ENCODE measurements around the gene TRIM14. TPM values are rescaled to one million over a fixed set of nuclear protein-coding genes. Genes with fewer than 3 reads are reported as not detected.
"Not testable (repeated sequence)": the region's sequence is repeated elsewhere in the genome, so short reads cannot be mapped to it uniquely, and the experiment has no call there.

The TRIM14 gene
- total and polyA plus RNA-seq, 2 donors (not counting 1 experiment from before 2014, with no cell fraction given): 22.5 to 23.9 TPM

GRCh38 chr9:98080326-98080725 lies 38.7 kb downstream of the TRIM14 start:
- no peak for TF ChIP-seq EZH2 (IDR thresholded peaks at IDR 0.05; ENCODE audit: borderline replicate concordance, insufficient read depth, low read depth, low read length, poor library complexity, severe bottlenecking)
- TF ChIP-seq CTCF (IDR thresholded peaks at IDR 0.05): no peak
- intact Hi-C loops (cut with micrococcal nuclease): no loop called here
- Mint-ChIP-seq H3K9me3 (ENCODE audit: insufficient read depth) (no peaks in the 10 kb centered on the region), H3K4me1 (peaks cover 2% of the 10 kb centered on the region), H3K27ac (no peak overlapping the region), H3K27me3 (no peaks in the 10 kb centered on the region), H3K4me3 (no peak overlapping the region)
- H3K4me2 ChIP-seq (replicated peaks; ENCODE audit: low read depth, low read length, poor library complexity, severe bottlenecking): no peak overlapping the region
- POLR2A ChIA-PET: no interaction called here
- CTCF ChIA-PET: interaction anchor here (1.0 to 1.6 kb wide), 2 partner anchors 29 to 125 kb away, joined by 3 read pairs; no protein-coding TSS in a partner anchor
- DNase-seq (no peak), ATAC-seq (ENCODE audit: low read depth) (no peak)
- no peaks in the 10 kb centered on the region for H3K79me2 ChIP-seq (ENCODE audit: control insufficient read depth, insufficient read depth, low read length)
- H4K20me1 ChIP-seq (ENCODE audit: control insufficient read depth, insufficient read depth, low read length, poor library complexity, severe bottlenecking): no peaks in the 10 kb centered on the region
- H2AFZ ChIP-seq (ENCODE audit: insufficient read depth, low read depth, low read length, poor library complexity, severe bottlenecking): no peak overlapping the region
- H3K27me3 ChIP-seq (replicated peaks in 1 of 4; ENCODE audit: control extremely low read depth in 1 of 4, control insufficient read depth in 3 of 4, insufficient read depth in 4 of 4, low read length in 3 of 4): no peaks in the 10 kb centered on the region
- no peak overlapping the region for H3K9ac ChIP-seq (ENCODE audit: low read length)
- no peak overlapping the region for H3K4me3 ChIP-seq (ENCODE audit: control extremely low read depth in 1 of 5, extremely low read depth in 1 of 5, insufficient read depth in 1 of 5, low read depth in 2 of 5, low read length in 4 of 5)
- H3K4me1 ChIP-seq (ENCODE audit: control insufficient read depth in 2 of 2, insufficient read depth in 2 of 2, low read length in 2 of 2): no peaks in the 10 kb centered on the region
- no peaks in the 10 kb centered on the region for H3K9me3 ChIP-seq (ENCODE audit: control extremely low read depth in 1 of 3, control insufficient read depth in 2 of 3, insufficient read depth in 1 of 3, low read length in 2 of 3)
- H3K27ac ChIP-seq (ENCODE audit: low read length in 2 of 2): no peak overlapping the region
- WGBS (ENCODE audit: insufficient coverage): no CpG with 5 or more reads among the region's 1 CpG
- peaks cover 13 to 19% of the 10 kb centered on the region in 2 experiments for H3K36me3 ChIP-seq (replicated peaks in 1 of 2; ENCODE audit: control extremely low read depth in 1 of 2, control insufficient read depth in 1 of 2, extremely low read depth in 1 of 2, insufficient read depth in 2 of 2, low read length in 1 of 2)

GRCh38 chr9:98078895-98079294 lies 40.1 kb downstream of the TRIM14 start:
- Histone ChIP-seq H3K27ac (ENCODE audit: low read length in 2 of 2) (no peak overlapping the region), H3K79me2 (ENCODE audit: control insufficient read depth, insufficient read depth, low read length) (peaks cover 3% of the 10 kb centered on the region), H3K9me3 (ENCODE audit: control extremely low read depth in 1 of 3, control insufficient read depth in 2 of 3, insufficient read depth in 1 of 3, low read length in 2 of 3) (no peaks in the 10 kb centered on the region), H4K20me1 (ENCODE audit: control insufficient read depth, insufficient read depth, low read length, poor library complexity, severe bottlenecking) (peaks cover 5% of the 10 kb centered on the region), H3K4me1 (ENCODE audit: control insufficient read depth in 2 of 2, insufficient read depth in 2 of 2, low read length in 2 of 2) (peaks cover 3 to 12% of the 10 kb centered on the region in 2 donors), H3K4me3 (ENCODE audit: control extremely low read depth in 1 of 5, extremely low read depth in 1 of 5, insufficient read depth in 1 of 5, low read depth in 2 of 5, low read length in 4 of 5) (no peak overlapping the region), H2AFZ (ENCODE audit: insufficient read depth, low read depth, low read length, poor library complexity, severe bottlenecking) (no peak overlapping the region), H3K9ac (ENCODE audit: low read length) (no peak overlapping the region), H3K36me3 (replicated peaks in 1 of 2; ENCODE audit: control extremely low read depth in 1 of 2, control insufficient read depth in 1 of 2, extremely low read depth in 1 of 2, insufficient read depth in 2 of 2, low read length in 1 of 2) (peaks cover 13 to 19% of the 10 kb centered on the region in 2 experiments), H3K27me3 (replicated peaks in 1 of 4; ENCODE audit: control extremely low read depth in 1 of 4, control insufficient read depth in 3 of 4, insufficient read depth in 4 of 4, low read length in 3 of 4) (no peaks in the 10 kb centered on the region), H3K4me2 (replicated peaks; ENCODE audit: low read depth, low read length, poor library complexity, severe bottlenecking) (no peak overlapping the region)
- ChIA-PET POLR2A (interaction anchor here (0.6 kb wide), 1 partner anchor 41 kb away, joined by 4 read pairs; no protein-coding TSS in a partner anchor), CTCF (interaction anchor here (0.6 to 1.4 kb wide), 5 partner anchors 27 to 126 kb away, joined by 3 to 4 read pairs (median 3); no protein-coding TSS in a partner anchor)
- WGBS (ENCODE audit: insufficient coverage): 92% methylated on average over 2 of the region's 5 CpGs
- TF ChIP-seq CTCF (IDR thresholded peaks at IDR 0.05): no peak
- TF ChIP-seq EZH2 (IDR thresholded peaks at IDR 0.05; ENCODE audit: borderline replicate concordance, insufficient read depth, low read depth, low read length, poor library complexity, severe bottlenecking): no peak
- Mint-ChIP-seq H3K9me3 (ENCODE audit: insufficient read depth) (no peaks in the 10 kb centered on the region), H3K4me3 (no peak overlapping the region), H3K4me1 (peaks cover 11% of the 10 kb centered on the region), H3K27ac (no peak overlapping the region), H3K27me3 (no peaks in the 10 kb centered on the region)
- no peak for DNase-seq
- intact Hi-C loops (cut with micrococcal nuclease): no loop called here
- no peak for ATAC-seq (ENCODE audit: low read depth)

- peaks cover 11% of the 10 kb centered on the region for H3K4me1 Mint-ChIP-seq
Measured at GRCh38 chr9:98076514-98076890, 42.5 kb downstream of the TRIM14 start.

More at GRCh38 chr9:98076514-98076890, 42.5 kb downstream of the TRIM14 start:
- H3K9me3 Mint-ChIP-seq (ENCODE audit: insufficient read depth); DNase-seq; H4K20me1 ChIP-seq (ENCODE audit: control insufficient read depth, insufficient read depth, low read length, poor library complexity, severe bottlenecking); H3K9ac ChIP-seq (ENCODE audit: low read length); ATAC-seq (ENCODE audit: low read depth); H2AFZ ChIP-seq (ENCODE audit: insufficient read depth, low read depth, low read length, poor library complexity, severe bottlenecking); H3K27me3 Mint-ChIP-seq; intact Hi-C loops (cut with micrococcal nuclease); H3K4me3 ChIP-seq (ENCODE audit: control extremely low read depth in 1 of 5, extremely low read depth in 1 of 5, insufficient read depth in 1 of 5, low read depth in 2 of 5, low read length in 4 of 5); H3K4me2 ChIP-seq (replicated peaks; ENCODE audit: low read depth, low read length, poor library complexity, severe bottlenecking); H3K4me3 Mint-ChIP-seq; H3K9me3 ChIP-seq (ENCODE audit: control extremely low read depth in 1 of 3, control insufficient read depth in 2 of 3, insufficient read depth in 1 of 3, low read length in 2 of 3); H3K27ac ChIP-seq (ENCODE audit: low read length in 2 of 2); H3K79me2 ChIP-seq (ENCODE audit: control insufficient read depth, insufficient read depth, low read length); H3K27ac Mint-ChIP-seq; H3K27me3 ChIP-seq (replicated peaks in 1 of 4; ENCODE audit: control extremely low read depth in 1 of 4, control insufficient read depth in 3 of 4, insufficient read depth in 4 of 4, low read length in 3 of 4); H3K36me3 ChIP-seq (replicated peaks in 1 of 2; ENCODE audit: control extremely low read depth in 1 of 2, control insufficient read depth in 1 of 2, extremely low read depth in 1 of 2, insufficient read depth in 2 of 2, low read length in 1 of 2): not testable (repeated sequence)
- H3K4me1 ChIP-seq (ENCODE audit: control insufficient read depth in 2 of 2, insufficient read depth in 2 of 2, low read length in 2 of 2): peaks cover 3 to 13% of the 10 kb centered on the region in 2 donors
- WGBS (ENCODE audit: insufficient coverage): 91% methylated on average over 6 of the region's 8 CpGs
- ChIA-PET CTCF (interaction anchor here (0.9 to 5.4 kb wide), 8 partner anchors 23 to 189 kb away, joined by 3 to 46 read pairs (median 4); partner anchors contain the start of gene TBC1D2), POLR2A (interaction anchor here (0.7 kb wide), 1 partner anchor 31 kb away, joined by 4 read pairs; no protein-coding TSS in a partner anchor)

Data from B cell (primary cell).